ENCODE results near the gene HCN2. TPM values are rescaled to one million over a fixed set of nuclear protein-coding genes. Genes with fewer than 3 reads are reported as not detected.

The HCN2 gene
- total RNA-seq, 1 donor from 2014 or later, result not detected

DNA sequence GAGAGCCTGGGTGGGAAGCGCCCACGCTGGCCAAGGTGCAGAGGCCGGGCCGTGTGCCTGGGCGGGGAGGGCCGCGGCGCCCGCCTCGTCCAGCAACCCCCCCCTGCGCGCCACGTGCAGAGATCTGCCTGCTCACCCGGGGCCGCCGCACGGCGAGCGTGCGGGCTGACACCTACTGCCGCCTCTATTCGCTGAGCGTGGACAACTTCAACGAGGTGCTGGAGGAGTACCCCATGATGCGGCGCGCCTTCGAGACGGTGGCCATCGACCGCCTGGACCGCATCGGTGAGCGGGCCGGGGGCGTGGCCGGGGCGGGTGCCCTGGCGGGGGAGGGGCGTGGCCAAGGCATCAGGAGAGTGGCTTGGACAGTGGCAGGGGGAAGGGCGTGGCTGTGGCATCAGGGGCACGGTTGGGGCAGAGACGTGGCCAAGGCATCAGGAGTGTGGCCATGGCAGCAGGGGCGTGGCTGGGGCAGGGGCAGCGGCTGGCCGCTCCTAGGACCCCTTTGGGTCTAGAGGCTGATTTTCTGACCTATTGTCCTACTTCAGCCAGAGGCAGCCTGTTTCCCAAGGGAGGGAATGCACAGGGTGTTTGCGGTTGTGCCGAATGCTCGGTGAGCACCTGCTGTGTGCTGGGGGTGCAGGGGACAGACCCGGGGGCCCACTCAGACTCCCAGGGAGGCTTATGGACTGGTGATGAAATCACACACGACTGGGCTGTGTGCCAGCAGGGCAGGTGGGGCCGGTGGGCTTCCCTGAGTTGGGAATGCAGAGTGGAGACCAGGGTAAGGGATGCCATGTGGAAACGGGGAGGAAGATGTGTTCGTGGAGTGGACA lies 24.3 kb downstream of the HCN2 start:
- Histone ChIP-seq H3K36me3 (no peaks in the 10 kb centered on the region), H3K4me2 (no peak overlapping the region), H3K9ac (no peak overlapping the region), H2AFZ (replicated peaks) (no peak overlapping the region), H3K4me1 (no peaks in the 10 kb centered on the region), H3K27me3 (no peaks in the 10 kb centered on the region), H3K9me3 (ENCODE audit: low read depth) (no peaks in the 10 kb centered on the region), H3K27ac (no peak overlapping the region), H3K79me2 (ENCODE audit: low read depth) (no peaks in the 10 kb centered on the region), H3F3A (ENCODE audit: low read depth) (no peaks in the 10 kb centered on the region), H4K20me1 (ENCODE audit: low read depth) (no peaks in the 10 kb centered on the region), H3K4me3 (no peak overlapping the region)
- Mint-ChIP-seq H3K4me1 (peaks cover 8% of the 10 kb centered on the region), H3K4me3 (no peak overlapping the region), H3K27me3 (ENCODE audit: insufficient read depth, low read depth) (peaks cover 9% of the 10 kb centered on the region), H3K9me3 (no peaks in the 10 kb centered on the region), H3K27ac (peak overlapping the region; percentile 17), H3K36me3 (peaks cover 13% of the 10 kb centered on the region)
- no peak for DNase-seq (ENCODE audit: low spot score)
- no peak for TF ChIP-seq EZH2 (IDR thresholded peaks at IDR 0.05)
- no peak for TF ChIP-seq EZH2phosphoT487 (IDR thresholded peaks at IDR 0.05)
- TF ChIP-seq, protein P1, sequence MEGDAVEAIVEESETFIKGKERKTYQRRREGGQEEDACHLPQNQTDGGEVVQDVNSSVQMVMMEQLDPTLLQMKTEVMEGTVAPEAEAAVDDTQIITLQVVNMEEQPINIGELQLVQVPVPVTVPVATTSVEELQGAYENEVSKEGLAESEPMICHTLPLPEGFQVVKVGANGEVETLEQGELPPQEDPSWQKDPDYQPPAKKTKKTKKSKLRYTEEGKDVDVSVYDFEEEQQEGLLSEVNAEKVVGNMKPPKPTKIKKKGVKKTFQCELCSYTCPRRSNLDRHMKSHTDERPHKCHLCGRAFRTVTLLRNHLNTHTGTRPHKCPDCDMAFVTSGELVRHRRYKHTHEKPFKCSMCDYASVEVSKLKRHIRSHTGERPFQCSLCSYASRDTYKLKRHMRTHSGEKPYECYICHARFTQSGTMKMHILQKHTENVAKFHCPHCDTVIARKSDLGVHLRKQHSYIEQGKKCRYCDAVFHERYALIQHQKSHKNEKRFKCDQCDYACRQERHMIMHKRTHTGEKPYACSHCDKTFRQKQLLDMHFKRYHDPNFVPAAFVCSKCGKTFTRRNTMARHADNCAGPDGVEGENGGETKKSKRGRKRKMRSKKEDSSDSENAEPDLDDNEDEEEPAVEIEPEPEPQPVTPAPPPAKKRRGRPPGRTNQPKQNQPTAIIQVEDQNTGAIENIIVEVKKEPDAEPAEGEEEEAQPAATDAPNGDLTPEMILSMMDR (IDR thresholded peaks at IDR 0.05), result no peak

DNA sequence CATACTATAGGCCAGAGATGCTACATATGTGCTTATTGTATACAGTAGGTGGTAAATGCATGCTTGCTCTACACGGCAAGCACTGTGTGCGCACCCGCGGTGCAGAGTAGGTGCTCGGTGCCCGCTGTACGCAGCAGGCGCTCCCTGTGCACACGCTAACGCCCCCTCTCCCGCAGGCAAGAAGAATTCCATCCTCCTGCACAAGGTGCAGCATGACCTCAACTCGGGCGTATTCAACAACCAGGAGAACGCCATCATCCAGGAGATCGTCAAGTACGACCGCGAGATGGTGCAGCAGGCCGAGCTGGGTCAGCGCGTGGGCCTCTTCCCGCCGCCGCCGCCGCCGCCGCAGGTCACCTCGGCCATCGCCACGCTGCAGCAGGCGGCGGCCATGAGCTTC lies 25.9 kb downstream of the HCN2 start:
- H3K9me3 ChIP-seq (ENCODE audit: low read depth), result no peaks in the 10 kb centered on the region
- H3F3A ChIP-seq (ENCODE audit: low read depth), result no peaks in the 10 kb centered on the region
- H3K4me2 ChIP-seq, result no peak overlapping the region
- Mint-ChIP-seq H3K36me3 (peaks cover 17% of the 10 kb centered on the region), H3K27me3 (ENCODE audit: insufficient read depth, low read depth) (peaks cover 7% of the 10 kb centered on the region), H3K4me3 (no peak overlapping the region), H3K9me3 (no peaks in the 10 kb centered on the region), H3K27ac (no peak overlapping the region), H3K4me1 (peaks cover 6% of the 10 kb centered on the region)
- no peak for DNase-seq (ENCODE audit: low spot score)
- no peak overlapping the region for H3K9ac ChIP-seq
- TF ChIP-seq, protein P1 (IDR thresholded peaks at IDR 0.05), result no peak
- TF ChIP-seq EZH2 (IDR thresholded peaks at IDR 0.05) (no peak), EZH2phosphoT487 (IDR thresholded peaks at IDR 0.05) (no peak)
- H4K20me1 ChIP-seq (ENCODE audit: low read depth), result no peaks in the 10 kb centered on the region
- H3K79me2 ChIP-seq (ENCODE audit: low read depth), result no peaks in the 10 kb centered on the region
- no peak overlapping the region for H3K4me3 ChIP-seq
- no peaks in the 10 kb centered on the region for H3K4me1 ChIP-seq
- H3K27ac ChIP-seq, result no peak overlapping the region
- H3K36me3 ChIP-seq, result no peaks in the 10 kb centered on the region
- H3K27me3 ChIP-seq, result no peaks in the 10 kb centered on the region
- no peak overlapping the region for H2AFZ ChIP-seq (replicated peaks)

DNA sequence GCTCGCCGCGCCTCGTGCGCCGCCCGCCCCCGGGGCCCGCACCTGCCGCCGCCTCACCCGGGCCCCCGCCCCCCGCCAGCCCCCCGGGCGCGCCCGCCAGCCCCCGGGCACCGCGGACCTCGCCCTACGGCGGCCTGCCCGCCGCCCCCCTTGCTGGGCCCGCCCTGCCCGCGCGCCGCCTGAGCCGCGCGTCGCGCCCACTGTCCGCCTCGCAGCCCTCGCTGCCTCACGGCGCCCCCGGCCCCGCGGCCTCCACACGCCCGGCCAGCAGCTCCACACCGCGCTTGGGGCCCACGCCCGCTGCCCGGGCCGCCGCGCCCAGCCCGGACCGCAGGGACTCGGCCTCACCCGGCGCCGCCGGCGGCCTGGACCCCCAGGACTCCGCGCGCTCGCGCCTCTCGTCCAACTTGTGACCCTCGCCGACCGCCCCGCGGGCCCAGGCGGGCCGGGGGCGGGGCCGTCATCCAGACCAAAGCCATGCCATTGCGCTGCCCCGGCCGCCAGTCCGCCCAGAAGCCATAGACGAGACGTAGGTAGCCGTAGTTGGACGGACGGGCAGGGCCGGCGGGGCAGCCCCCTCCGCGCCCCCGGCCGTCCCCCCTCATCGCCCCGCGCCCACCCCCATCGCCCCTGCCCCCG lies 26.5 kb downstream of the HCN2 start:
- no peak overlapping the region for H3K27ac ChIP-seq
- H3K4me2 ChIP-seq, result no peak overlapping the region
- Mint-ChIP-seq H3K27me3 (ENCODE audit: insufficient read depth, low read depth) (peaks cover 3% of the 10 kb centered on the region), H3K27ac (no peak overlapping the region), H3K36me3 (peaks cover 17% of the 10 kb centered on the region), H3K4me1 (peaks cover 2% of the 10 kb centered on the region), H3K9me3 (no peaks in the 10 kb centered on the region), H3K4me3 (no peak overlapping the region)
- H3K79me2 ChIP-seq (ENCODE audit: low read depth), result no peaks in the 10 kb centered on the region
- no peaks in the 10 kb centered on the region for H3F3A ChIP-seq (ENCODE audit: low read depth)
- TF ChIP-seq EZH2 (IDR thresholded peaks at IDR 0.05), result no peak
- H3K4me1 ChIP-seq, result no peaks in the 10 kb centered on the region
- H3K27me3 ChIP-seq, result no peaks in the 10 kb centered on the region
- H3K9me3 ChIP-seq (ENCODE audit: low read depth), result no peaks in the 10 kb centered on the region
- H3K9ac ChIP-seq, result no peak overlapping the region
- DNase-seq (ENCODE audit: low spot score), result no peak
- H3K4me3 ChIP-seq, result no peak overlapping the region
- no peaks in the 10 kb centered on the region for H4K20me1 ChIP-seq (ENCODE audit: low read depth)
- H2AFZ ChIP-seq (replicated peaks), result no peak overlapping the region
- no peaks in the 10 kb centered on the region for H3K36me3 ChIP-seq

Data from neural progenitor cell (in vitro differentiated cells).